EH (cell line): ENCODE results near the gene TOR4A.

Experiments used
- DNase-seq: peaks from one replicate; pipeline ENCODE4 v3.0.0-alpha.2; 2015; ENCODE audit warnings: low read depth

The TOR4A gene

GRCh38 chr9:137295238-137295811 lies 17.8 kb downstream of the TOR4A start:
- DNase-seq = peak; percentile 30

- DNase-seq = no peak
Observed at GRCh38 chr9:137295849-137296669, 18.5 kb downstream of the TOR4A start.

- DNase-seq = peak; percentile 54
Observed at GRCh38 chr9:137296670-137297664, 19.4 kb downstream of the TOR4A start.

- no peak for DNase-seq
Observed at GRCh38 chr9:137297966-137298365, 20.4 kb downstream of the TOR4A start.

- DNase-seq = no peak
Observed at GRCh38 chr9:137298401-137299202, 21.1 kb downstream of the TOR4A start.

GRCh38 chr9:137299203-137299565 lies 21.7 kb downstream of the TOR4A start:
- no peak for DNase-seq

GRCh38 chr9:137299938-137300337 lies 22.4 kb downstream of the TOR4A start:
- DNase-seq = no peak

- no peak for DNase-seq
Observed at GRCh38 chr9:137300567-137301080, 23.1 kb downstream of the TOR4A start.

- peak; percentile 47 for DNase-seq
Observed at GRCh38 chr9:137301081-137301947, 23.8 kb downstream of the TOR4A start.

GRCh38 chr9:137302118-137302448 lies 24.6 kb downstream of the TOR4A start, which contains the start of gene NRARP:
TSS of gene NRARP (minus strand) at chr9:137302271. CDS start at chr9:137301928, 343 bp downstream.
- peak; percentile 74 for DNase-seq

- peak; percentile 65 for DNase-seq
Observed at GRCh38 chr9:137302449-137303150, 25.1 kb downstream of the TOR4A start.

- no peak for DNase-seq
Observed at GRCh38 chr9:137303151-137303892, 25.8 kb downstream of the TOR4A start.

GRCh38 chr9:137303893-137304382 lies 26.4 kb downstream of the TOR4A start:
- no peak for DNase-seq

GRCh38 chr9:137304383-137305059 lies 27.0 kb downstream of the TOR4A start:
- DNase-seq = no peak

- peak; percentile 51 for DNase-seq
Observed at GRCh38 chr9:137305060-137305797, 27.7 kb downstream of the TOR4A start.

GRCh38 chr9:137305798-137306065 lies 28.2 kb downstream of the TOR4A start:
- no peak for DNase-seq

GRCh38 chr9:137306066-137306849 lies 28.7 kb downstream of the TOR4A start:
- DNase-seq = no peak
